Colonic mucosa (tissue), 2 donors: ENCODE measurements around the gene PRTN3. TPM values are rescaled to one million over a fixed set of nuclear protein-coding genes. Genes with fewer than 3 reads are reported as not detected.

Source experiments
- microRNA-seq: library from miRNA; unstranded; fragments of <30 nt; microRNA quantifications from one replicate; pipeline ENCODE4, GENCODE V29; 2019
- total RNA-seq, 2 donors: library from RNA; stranded (reverse); fragmentation: NEBNext Ultra II Directional in 1 of 2; extraction: Animal tissue kit (Norgen Biotek cat#: 25700) in 1 of 2; gene quantifications; one replicate each; pipeline ENCODE4 v1.2.1, GENCODE V29; 2021
- donor health status: DM: no; HTN: no; CAD: no.
- donor health status: DM: no; HTN: no; CAD: no.

PRTN3 gene
- total RNA-seq, 2 donors from 2014 or later, result not detected

Small RNA genes within 50 kb of the gene (microRNA-seq; reads per million reads assigned to microRNA genes)
- gene MIR3187 (10.5 reads per million, percentile 15 among the genes with 10 or more reads in this experiment), gene MIR4745 (1.7 reads per million)

Other genes with a start within 250 kb of the PRTN3 start
- 10 to 100 TPM; 50.2 to 77.3 TPM for gene POLRMT, start 207.5 kb upstream of the PRTN3 start, total RNA-seq
- gene FGF22, start 201.1 kb upstream of the PRTN3 start, total RNA-seq, result not detected
- 10 to 100 TPM; 54.6 to 74.7 TPM for gene RNF126, start 177.8 kb upstream of the PRTN3 start, total RNA-seq
- 10 to 100 TPM in 1 of 2 donors, 1 to 10 TPM in 1; 4.5 to 10.1 TPM for gene FSTL3, start 164.6 kb upstream of the PRTN3 start, total RNA-seq
- gene PRSS57, start 145.5 kb upstream of the PRTN3 start, total RNA-seq, result not detected
- gene PALM, start 132.1 kb upstream of the PRTN3 start, total RNA-seq, result 10 to 100 TPM in 1 of 2 donors, 1 to 10 TPM in 1; 3.9 to 13.5 TPM
- gene MISP, start 89.9 kb upstream of the PRTN3 start, total RNA-seq, result 100 to 1,000 TPM; 285 to 320 TPM
- gene PTBP1, start 43.5 kb upstream of the PRTN3 start, total RNA-seq, result 100 to 1,000 TPM; 284 to 457 TPM
- under 1 TPM in 1 of 2 donors, not detected in 1; 0.22 TPM for gene PLPPR3, start 19.0 kb upstream of the PRTN3 start, total RNA-seq
- gene AZU1, start 13.2 kb upstream of the PRTN3 start, total RNA-seq, result under 1 TPM in 1 of 2 donors, not detected in 1; 0.27 TPM
- not detected for gene ELANE, start 11.3 kb downstream of the PRTN3 start, total RNA-seq
- gene CFD, start 18.7 kb downstream of the PRTN3 start, total RNA-seq, result 10 to 100 TPM; 42.2 to 55.3 TPM
- gene MED16, start 52.2 kb downstream of the PRTN3 start, total RNA-seq, result 10 to 100 TPM; 73.3 to 83.2 TPM
- gene RNU6-9, start 52.5 kb downstream of the PRTN3 start, total RNA-seq, result not detected
- gene R3HDM4, start 72.2 kb downstream of the PRTN3 start, total RNA-seq, result 10 to 100 TPM; 54.5 to 55.6 TPM
- under 1 TPM in 1 of 2 donors, not detected in 1; 0.21 TPM for gene KISS1R, start 76.3 kb downstream of the PRTN3 start, total RNA-seq
- gene ARID3A, start 85.0 kb downstream of the PRTN3 start, total RNA-seq, result 10 to 100 TPM in 1 of 2 donors, 1 to 10 TPM in 1; 8.7 to 13.0 TPM
- gene WDR18, start 143.3 kb downstream of the PRTN3 start, total RNA-seq, result 10 to 100 TPM; 26.5 to 81.5 TPM
- not detected for gene GRIN3B, start 159.4 kb downstream of the PRTN3 start, total RNA-seq
- 100 to 1,000 TPM; 170 to 235 TPM for gene TMEM259, start 180.1 kb downstream of the PRTN3 start, total RNA-seq
- gene RNU6-2, start 180.5 kb downstream of the PRTN3 start, total RNA-seq, result not detected
- 100 to 1,000 TPM; 108 to 132 TPM for gene CNN2, start 185.6 kb downstream of the PRTN3 start, total RNA-seq
- 10 to 100 TPM; 23.9 to 31.6 TPM for gene ABCA7, start 199.1 kb downstream of the PRTN3 start, total RNA-seq
- 10 to 100 TPM; 27.4 to 37.9 TPM for gene ARHGAP45, start 226.2 kb downstream of the PRTN3 start, total RNA-seq